HCT116 (cell line): ENCODE results near the gene MCRIP2. TPM values are rescaled to one million over a fixed set of nuclear protein-coding genes. Genes with fewer than 3 reads are reported as not detected.
A peak's percentile ranks its signal among the peaks of the same experiment; 100 is the strongest.

Source experiments
- ATAC-seq: fragments of 200-7000 bp; cut with Tn5 transposase; 2 replicates; pipeline ENCODE4 v1.9.1; 2020; ENCODE audit warnings: mild to moderate bottlenecking, moderate library complexity
- BruUV-seq: library from RNA; stranded (reverse); fragments of 400-500 nt; replicated peaks from 2 replicates; lab custom pipeline; 2021; lab: Mats Ljungman, UMichigan
- CTCF ChIA-PET: fragments of 300-600 bp; sonication (Branson Sonifier 250); formaldehyde crosslinking; loops from one replicate; lab custom pipeline; 2021; ENCODE audit warnings: antibody characterized with exemption; lab: Charles Lee
- POLR2A ChIA-PET: fragments of 300-600, 350-600 bp; sonication (Branson Sonifier 250); formaldehyde crosslinking; loops from one replicate; lab custom pipeline; 2021; ENCODE audit warnings: antibody characterized with exemption; lab: Charles Lee
- RAD21 ChIA-PET, 2 experiments: fragments of 300-600 bp; sonication (Branson Sonifier 250); formaldehyde crosslinking; loops; one replicate each; lab custom pipeline; 2023; ENCODE audit warnings: low total read pairs in 2 of 2; ENCODE audit not compliant: uncharacterized antibody in 2 of 2, unreplicated experiment in 2 of 2, low non-redundant PET in 1 of 2; lab: Charles Lee
- DNase-seq: peaks from one replicate; pipeline ENCODE4 v3.0.0-alpha.2; 2010; ENCODE audit warnings: low read depth, low spot score
- H2AFZ ChIP-seq: fragments of 200-600 bp; shearing (Covaris generic), sonication (generic); 2 replicates; pipeline ENCODE4 v1.6.1; 2017; ENCODE audit warnings: low read depth, mixed run types, mixed read lengths, antibody characterized with exemption, low read length; ENCODE audit not compliant: poor library complexity, severe bottlenecking
- H3K27ac ChIP-seq: 2 replicates; pipeline ENCODE4 v1.5.1; 2012; ENCODE audit warnings: low read depth, low read length
- H3K27me3 ChIP-seq: fragments of 200-600 bp; sonication (generic); 2 replicates; pipeline ENCODE4 v1.6.1; 2016; ENCODE audit warnings: mixed run types, low read length, mixed read lengths; ENCODE audit not compliant: insufficient read depth
- H3K36me3 ChIP-seq, 2 experiments: fragments of 200-500 bp in 1 of 2; fragments of 200-600 bp in 1 of 2; sonication (Bioruptor generic) in 1 of 2; sonication (generic) in 1 of 2; 2 replicates each; pipeline versions ENCODE4 v1.5.1 to v1.6.1; 2014 to 2016; ENCODE audit warnings: low read length in 2 of 2, inconsistent platforms in 1 of 2, mixed read lengths in 1 of 2, mixed run types in 1 of 2; ENCODE audit not compliant: insufficient read depth in 2 of 2, control insufficient read depth in 1 of 2
- H3K4me1 ChIP-seq, 2 experiments: fragments of 200-600 bp in 1 of 2; sonication (generic) in 1 of 2; 2 replicates each; pipeline versions ENCODE4 v1.5.1 to v1.6.1; 2012 to 2017; ENCODE audit warnings: low read length in 2 of 2, inconsistent platforms in 1 of 2, mild to moderate bottlenecking in 1 of 2, mixed read lengths in 1 of 2, mixed run types in 1 of 2, moderate library complexity in 1 of 2; ENCODE audit not compliant: insufficient read depth in 2 of 2, control insufficient read depth in 1 of 2
- H3K4me2 ChIP-seq: fragments of 200-600 bp; sonication (generic); 2 replicates; pipeline ENCODE4 v1.6.1; 2017; ENCODE audit warnings: mixed run types, low read length, mixed read lengths
- H3K4me3 ChIP-seq, 2 experiments: fragments of 200-600 bp in 1 of 2; sonication (generic) in 1 of 2; replicated peaks in 1 of 2; 2 replicates each; pipeline ENCODE4 v1.5.1; 2011 to 2016; ENCODE audit warnings: low read length in 2 of 2, control low read depth in 1 of 2, low read depth in 1 of 2, mild to moderate bottlenecking in 1 of 2, mixed read lengths in 1 of 2, mixed run types in 1 of 2
- H3K79me2 ChIP-seq: fragments of 200-600 bp; sonication (generic); 2 replicates; pipeline ENCODE4 v1.6.1; 2017; ENCODE audit warnings: mild to moderate bottlenecking, mixed run types, low read length, moderate library complexity, mixed read lengths; ENCODE audit not compliant: insufficient read depth
- H3K9ac ChIP-seq: fragments of 200-600 bp; sonication (generic); 2 replicates; pipeline ENCODE4 v1.6.1; 2016; ENCODE audit warnings: low read length, mixed read lengths
- H3K9me2 ChIP-seq: fragments of 200-600 bp; sonication (generic), shearing (Covaris generic); 2 replicates; pipeline ENCODE4 v1.6.1; 2017; ENCODE audit warnings: mixed run types, mild to moderate bottlenecking, moderate library complexity; ENCODE audit not compliant: insufficient read depth
- H3K9me3 ChIP-seq, 2 experiments: fragments of 200-500 bp in 1 of 2; fragments of 200-600 bp in 1 of 2; sonication (Bioruptor generic) in 1 of 2; sonication (generic) in 1 of 2; 2 replicates each; pipeline ENCODE4 v1.6.1; 2014 to 2017; ENCODE audit warnings: low read length in 2 of 2, mixed read lengths in 2 of 2, inconsistent platforms in 1 of 2, low read depth in 1 of 2, mild to moderate bottlenecking in 1 of 2, mixed run types in 1 of 2, moderate library complexity in 1 of 2; ENCODE audit not compliant: control insufficient read depth in 1 of 2, insufficient read depth in 1 of 2
- H4K20me1 ChIP-seq: fragments of 200-600 bp; sonication (generic), shearing (Covaris generic); 2 replicates; pipeline ENCODE4 v1.6.1; 2017; ENCODE audit warnings: mixed run types, mild to moderate bottlenecking, moderate library complexity; ENCODE audit not compliant: insufficient read depth
- CBX3 ChIP-seq: IDR thresholded peaks from 2 replicates; pipeline ENCODE4 v1.6.1; 2012; ENCODE audit warnings: low read depth
- CTCF ChIP-seq, 3 experiments: fragments of 200-600 bp in 1 of 3; sonication (generic) in 1 of 3; IDR thresholded peaks in 2 of 3; conservative IDR thresholded peaks in 1 of 3; 2 replicates each; pipeline ENCODE4 v1.5.1; 2012 to 2017; ENCODE audit warnings: low read depth in 2 of 3, low read length in 2 of 3, antibody characterized with exemption in 1 of 3, borderline replicate concordance in 1 of 3, control low read depth in 1 of 3, mild to moderate bottlenecking in 1 of 3, mixed read lengths in 1 of 3, mixed run types in 1 of 3, moderate library complexity in 1 of 3; ENCODE audit not compliant: insufficient read depth in 1 of 3
- FOSL1 ChIP-seq: IDR thresholded peaks from 2 replicates; pipeline ENCODE4 v1.6.1; 2012; ENCODE audit warnings: low read depth
- POLR2AphosphoS5 ChIP-seq: IDR thresholded peaks from 2 replicates; pipeline ENCODE4 v1.6.1; 2011; ENCODE audit warnings: mild to moderate bottlenecking, low read depth, low read length, moderate library complexity
- RAD21 ChIP-seq: IDR thresholded peaks from 2 replicates; pipeline ENCODE4 v1.6.1; 2012; ENCODE audit warnings: low read depth, mild to moderate bottlenecking
- REST ChIP-seq: IDR thresholded peaks from 2 replicates; pipeline ENCODE4 v1.6.1; 2012; ENCODE audit warnings: low read depth
- SP1 ChIP-seq: IDR thresholded peaks from 2 replicates; pipeline ENCODE4 v1.6.1; 2012; ENCODE audit warnings: low read depth
- SRF ChIP-seq: IDR thresholded peaks from 2 replicates; pipeline ENCODE4 v1.6.1; 2012; ENCODE audit warnings: low read depth
- TCF7L2 ChIP-seq: IDR thresholded peaks from 2 replicates; pipeline ENCODE4 v1.7.0; 2011; ENCODE audit warnings: borderline replicate concordance, inconsistent platforms; ENCODE audit not compliant: insufficient read depth, insufficient read length; ENCODE audit errors: extremely low read depth
- YY1 ChIP-seq: IDR thresholded peaks from 2 replicates; pipeline ENCODE4 v1.6.1; 2011; ENCODE audit warnings: low read length, low read depth, moderate library complexity, mild to moderate bottlenecking; ENCODE audit not compliant: insufficient replicate concordance; ENCODE audit errors: extremely low read depth
- ZBTB33 ChIP-seq: IDR thresholded peaks from 2 replicates; pipeline ENCODE4 v1.6.1; 2011; ENCODE audit warnings: mild to moderate bottlenecking, low read length, moderate library complexity; ENCODE audit not compliant: insufficient replicate concordance; ENCODE audit errors: extremely low read depth
- ZFX ChIP-seq: fragments of 450-650 bp; IDR thresholded peaks from 2 replicates; pipeline ENCODE4 v1.6.1; 2017
- ZNF274 ChIP-seq: fragments of 200-500 bp; sonication (Bioruptor generic); IDR thresholded peaks from 2 replicates; pipeline ENCODE4 v1.6.1; 2014; ENCODE audit warnings: mild to moderate bottlenecking, low read depth, low read length, inconsistent platforms
- intact Hi-C: fragments of 100-400 bp; cut with micrococcal nuclease; formaldehyde crosslinking; loops from 2 replicates; pipeline ENCODE4 v1.10.0; 2022
- total RNA-seq: library from RNA; stranded (reverse); gene quantifications from one replicate; pipeline ENCODE4 v1.2.1, GENCODE V29; 2021; ENCODE audit not compliant: unreplicated experiment

Gene MCRIP2
- total RNA-seq, 1 experiment from 2014 or later, result 34.9 TPM

- ChIA-PET CTCF (interaction anchor here (1.2 kb wide), 1 partner anchor 32 kb away, joined by 3 read pairs; no protein-coding TSS in a partner anchor), RAD21 (no interaction called here), POLR2A (interaction anchor here (0.7 kb wide), 1 partner anchor 12 kb away, joined by 3 read pairs; no protein-coding TSS in a partner anchor)
- Histone ChIP-seq H3K27ac (peak overlapping the region; percentile 98), H3K9me3 (no peaks in the 10 kb centered on the region), H3K4me3 (peak overlapping the region; percentile 71 to 90), H2AFZ (no peak overlapping the region), H3K79me2 (peaks cover 41% of the 10 kb centered on the region), H3K9me2 (no peaks in the 10 kb centered on the region), H3K4me2 (peak overlapping the region; percentile 97), H3K4me1 (peaks cover 13 to 55% of the 10 kb centered on the region in 2 experiments), H3K36me3 (peaks cover 0 to 33% of the 10 kb centered on the region in 2 experiments; a peak in 2 of 4 replicates), H3K9ac (peak overlapping the region; percentile 92), H3K27me3 (no peaks in the 10 kb centered on the region), H4K20me1 (no peaks in the 10 kb centered on the region)
- no peak for DNase-seq
- intact Hi-C loops, result no loop called here
- peak; percentile 18 for ATAC-seq
- TF ChIP-seq REST (no peak), SP1 (no peak), TCF7L2 (no peak), CBX3 (no peak), FOSL1 (no peak), SRF (no peak), YY1 (no peak), ZFX (no peak), ZBTB33 (no peak), CTCF (IDR thresholded peaks at IDR 0.05 in 2 of 3, conservative IDR thresholded peaks at IDR 0.05 in 1 of 3; ENCODE audit: borderline replicate concordance in 1 of 3, insufficient read depth in 1 of 3, low read depth in 2 of 3, low read length in 2 of 3) (no peak), RAD21 (no peak), ZNF274 (no peak), POLR2AphosphoS5 (no peak; the same call in 1 of the 2 replicates)
- BruUV-seq, result no TSS peak
Measured at GRCh38 chr16:683396-684070, 41.9 kb downstream of the MCRIP2 start.
